H1 (cell line): ENCODE measurements around the gene WFDC5. TPM values are rescaled to one million over a fixed set of nuclear protein-coding genes. Genes with fewer than 3 reads are reported as not detected.

Experiments
- CREB1 ChIP-seq: IDR thresholded peaks from 2 replicates; pipeline ENCODE4 v1.6.1; 2012; ENCODE audit warnings: inconsistent platforms
- POU5F1 ChIP-seq: IDR thresholded peaks from 2 replicates; pipeline ENCODE4 v1.6.1; 2011; ENCODE audit warnings: low read depth, mild to moderate bottlenecking, low read length, moderate library complexity
- RFX5 ChIP-seq: IDR thresholded peaks from 2 replicates; pipeline ENCODE4 v1.6.1; 2011; ENCODE audit warnings: low read depth, low read length, improper control_type of control experiment, borderline replicate concordance
- RXRA ChIP-seq: IDR thresholded peaks from 2 replicates; pipeline ENCODE4 v1.6.1; 2011; ENCODE audit warnings: low read depth, mild to moderate bottlenecking, low read length, moderate library complexity; ENCODE audit not compliant: insufficient read depth
- polyA plus RNA-seq, 7 experiments: library from polyadenylated mRNA; depleted of rRNA in 3 of 7; stranded (reverse) in 5 of 7; unstranded in 2 of 7; fragments of >200 nt in 5 of 7; fragments of 200-250 nt in 2 of 7; gene quantifications; 1 replicate in 5 of 7; 2 replicates in 1 of 7; 4 replicates in 1 of 7; pipeline versions ENCODE4 v1.2.1 to v1.2.3, GENCODE V29; 2011 to 2013; ENCODE audit warnings: missing spikeins in 2 of 7, mixed read lengths in 2 of 7
- total RNA-seq: library from RNA; stranded (reverse); fragmentation: NEBNext Ultra II Directional; extraction: Animal tissue kit (Norgen Biotek cat#: 25700); gene quantifications from 2 replicates; pipeline ENCODE4 v1.2.1, GENCODE V29; 2021

Gene WFDC5
- total and polyA plus RNA-seq, 2 of the 8 experiments (the other 6 are each of a cell fraction or from before 2014, with no cell fraction given), result not detected

DNA sequence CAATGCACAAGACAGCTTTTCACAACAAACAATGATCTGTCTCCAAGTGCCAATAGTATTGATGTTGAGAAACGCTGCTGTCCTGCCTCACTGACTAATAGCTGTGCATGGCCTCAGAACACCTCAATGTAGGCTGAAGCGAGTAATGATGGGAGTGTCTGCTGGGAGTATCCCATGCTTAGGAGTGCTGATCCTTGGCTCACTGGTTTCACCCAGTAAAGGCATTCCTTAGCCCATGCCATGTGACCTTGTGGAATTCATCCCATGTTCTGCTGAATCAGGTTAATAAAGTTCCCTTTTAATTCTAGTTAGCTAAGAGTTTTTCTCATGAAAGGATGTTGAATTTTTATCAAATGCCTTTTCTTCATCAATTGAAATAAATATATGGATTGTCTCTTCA is 13.1 kb upstream of the WFDC5 start (continued):
- no peak for TF ChIP-seq POU5F1
- no peak for TF ChIP-seq CREB1
- no peak for TF ChIP-seq RXRA
- TF ChIP-seq RFX5, result no peak
- TF ChIP-seq, all 59 proteins: peak for 0
